ENCODE results near the gene PTPRR. TPM values are rescaled to one million over a fixed set of nuclear protein-coding genes. Genes with fewer than 3 reads are reported as not detected.

PTPRR gene
- total RNA-seq, 4 donors from 2014 or later, result not detected

DNA sequence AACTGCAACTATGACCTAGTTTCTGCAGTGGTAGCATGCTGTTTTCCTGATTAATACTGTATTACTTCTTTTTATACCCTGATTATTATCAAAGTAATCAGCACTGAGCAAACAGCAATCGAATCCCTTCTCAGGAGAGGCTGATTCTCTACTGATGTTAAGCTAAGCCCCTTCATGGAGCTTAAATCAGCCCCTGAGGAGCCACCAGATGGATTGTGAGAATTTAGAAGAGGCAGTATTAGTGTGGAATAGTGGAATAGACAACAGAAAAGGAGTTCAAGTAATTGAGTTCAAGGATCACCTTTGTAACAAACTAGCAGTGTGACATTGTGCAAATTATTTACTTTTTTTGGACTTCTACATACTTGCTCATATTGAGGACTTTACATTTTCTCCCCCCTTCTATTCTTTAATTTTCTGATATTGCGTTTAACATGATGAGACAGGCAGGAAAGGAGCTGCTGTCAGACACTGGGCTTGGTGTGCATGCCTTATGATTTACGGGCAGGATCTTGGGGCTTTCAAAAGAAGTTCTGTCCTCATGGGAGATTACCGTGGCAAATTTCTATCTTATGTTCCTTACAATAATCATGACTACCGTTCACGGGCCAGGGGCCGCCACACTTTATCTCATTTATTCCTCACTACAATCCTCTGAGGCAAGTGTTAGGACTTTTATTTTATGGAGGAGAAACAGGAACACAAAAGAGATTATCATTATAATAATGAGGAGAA, 68.0 kb downstream of the PTPRR start:
- H3K27ac ChIP-seq, result no peak overlapping the region
- no peaks in the 10 kb centered on the region for H3K9me3 ChIP-seq
- H3K27me3 ChIP-seq, result no peaks in the 10 kb centered on the region
- H3K4me1 ChIP-seq, result no peaks in the 10 kb centered on the region
- no peak for DNase-seq (ENCODE audit: low spot score in 2 of 2)
- H3K36me3 ChIP-seq, result no peaks in the 10 kb centered on the region
- TF ChIP-seq POLR2A (IDR thresholded peaks at IDR 0.05), result no peak
- no peak for TF ChIP-seq EP300 (IDR thresholded peaks at IDR 0.05)
- no peak for TF ChIP-seq POLR2AphosphoS5 (IDR thresholded peaks at IDR 0.05)
- no peak for TF ChIP-seq CTCF (IDR thresholded peaks at IDR 0.05)
- no peak overlapping the region for H3K4me3 ChIP-seq
- 41% methylated on average over 7 of the region's 7 CpGs for WGBS

DNA sequence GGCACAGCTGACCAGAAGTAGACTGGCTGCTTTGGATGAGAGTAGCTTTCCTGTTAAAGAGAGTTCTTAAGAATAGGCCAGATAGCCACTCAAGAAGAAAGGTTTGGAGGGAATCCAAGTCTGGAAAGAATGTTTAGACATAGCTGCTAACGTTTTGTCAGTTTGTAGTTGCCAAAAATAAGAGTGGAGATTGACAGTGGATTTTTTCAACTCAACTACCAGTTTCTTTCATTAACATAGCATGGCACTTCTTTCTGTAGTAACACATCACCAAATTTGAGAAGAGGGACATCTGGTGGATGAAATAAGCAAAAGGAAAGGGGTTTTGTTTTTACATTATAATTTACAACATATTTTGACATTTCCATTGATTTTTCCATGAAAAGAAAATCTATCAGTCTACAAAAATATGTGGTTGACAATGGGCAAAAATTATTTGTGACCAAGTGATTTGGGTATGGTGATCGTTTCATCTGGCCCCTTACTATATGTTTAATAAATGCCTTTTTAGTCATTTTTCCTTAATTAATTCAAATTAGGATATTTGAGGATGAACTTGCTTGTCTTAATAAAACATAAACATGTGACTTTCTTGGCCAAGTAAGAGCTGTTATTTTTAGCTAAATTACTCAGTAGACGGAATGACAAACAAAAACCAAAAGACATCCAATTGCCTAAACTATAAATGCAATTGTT, 71.1 kb downstream of the PTPRR start:
- Histone ChIP-seq H3K9me3 (no peaks in the 10 kb centered on the region), H3K36me3 (no peaks in the 10 kb centered on the region), H3K4me1 (no peaks in the 10 kb centered on the region), H3K27me3 (no peaks in the 10 kb centered on the region), H3K27ac (no peak overlapping the region), H3K4me3 (no peak overlapping the region)
- DNase-seq (ENCODE audit: low spot score in 2 of 2), result no peak
- TF ChIP-seq CTCF (IDR thresholded peaks at IDR 0.05) (no peak), EP300 (IDR thresholded peaks at IDR 0.05) (no peak), POLR2AphosphoS5 (IDR thresholded peaks at IDR 0.05) (no peak), POLR2A (IDR thresholded peaks at IDR 0.05) (no peak)
- WGBS, result 24% methylated on average over 3 of the region's 3 CpGs

DNA sequence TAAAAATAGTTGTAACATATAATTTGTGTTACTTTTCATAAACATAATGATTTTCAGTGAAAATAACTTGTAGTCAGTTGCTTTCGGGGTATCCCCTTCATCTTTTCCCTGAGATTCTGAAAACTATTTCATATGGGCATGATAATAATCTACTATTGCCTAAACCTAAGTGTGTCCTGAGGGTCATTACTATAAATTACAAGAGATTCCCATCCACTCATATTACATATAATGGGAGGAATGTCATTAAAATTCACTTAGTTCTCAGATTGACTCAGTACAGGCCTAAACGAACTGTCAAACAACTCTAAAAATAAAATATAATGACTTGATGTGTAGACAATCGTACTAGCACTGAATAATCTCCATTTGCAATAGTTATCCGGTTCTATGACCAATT, 72.7 kb downstream of the PTPRR start:
- Histone ChIP-seq H3K27me3 (no peaks in the 10 kb centered on the region), H3K4me3 (no peak overlapping the region), H3K9me3 (no peaks in the 10 kb centered on the region), H3K27ac (no peak overlapping the region), H3K4me1 (no peaks in the 10 kb centered on the region), H3K36me3 (no peaks in the 10 kb centered on the region)
- no peak for TF ChIP-seq POLR2A (IDR thresholded peaks at IDR 0.05)
- TF ChIP-seq EP300 (IDR thresholded peaks at IDR 0.05), result no peak
- no peak for TF ChIP-seq CTCF (IDR thresholded peaks at IDR 0.05)
- no peak for TF ChIP-seq POLR2AphosphoS5 (IDR thresholded peaks at IDR 0.05)
- 81% methylated on average over 4 of the region's 4 CpGs for WGBS
- DNase-seq (ENCODE audit: low spot score in 2 of 2), result no peak

DNA sequence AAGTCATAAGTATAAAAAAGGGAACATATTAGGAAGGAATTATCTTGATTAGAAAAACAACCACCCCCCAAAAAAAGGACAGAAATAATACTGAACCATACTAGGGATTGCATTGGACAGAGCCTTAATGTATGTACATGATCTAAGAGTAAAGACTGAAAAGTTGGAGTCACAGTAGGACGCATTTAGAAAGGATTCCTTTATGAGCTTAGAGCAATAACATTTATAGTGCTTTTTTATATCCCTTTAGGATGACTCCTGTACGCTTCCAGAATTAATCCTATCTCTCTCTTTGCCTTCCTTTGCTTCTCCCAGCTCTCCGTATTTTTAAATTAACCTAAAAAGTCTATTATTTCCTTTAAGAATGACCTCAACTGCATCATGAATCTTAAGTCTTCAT, 75.3 kb downstream of the PTPRR start:
- H3K4me1 ChIP-seq, result no peaks in the 10 kb centered on the region
- no peaks in the 10 kb centered on the region for H3K27me3 ChIP-seq
- no peaks in the 10 kb centered on the region for H3K36me3 ChIP-seq
- H3K27ac ChIP-seq, result no peak overlapping the region
- TF ChIP-seq EP300 (IDR thresholded peaks at IDR 0.05), result no peak
- no peak for TF ChIP-seq POLR2A (IDR thresholded peaks at IDR 0.05)
- no peak for TF ChIP-seq CTCF (IDR thresholded peaks at IDR 0.05)
- TF ChIP-seq POLR2AphosphoS5 (IDR thresholded peaks at IDR 0.05), result no peak
- H3K9me3 ChIP-seq, result no peaks in the 10 kb centered on the region
- DNase-seq (ENCODE audit: low spot score in 2 of 2), result no peak
- no peak overlapping the region for H3K4me3 ChIP-seq
- 86% methylated on average over 3 of the region's 3 CpGs for WGBS

GRCh38 chr12:70843363-70843762, 77.2 kb downstream of the PTPRR start:
- TF ChIP-seq POLR2A (IDR thresholded peaks at IDR 0.05) (no peak), CTCF (IDR thresholded peaks at IDR 0.05) (no peak), POLR2AphosphoS5 (IDR thresholded peaks at IDR 0.05) (no peak), EP300 (IDR thresholded peaks at IDR 0.05) (no peak)
- Histone ChIP-seq H3K27ac (no peak overlapping the region), H3K9me3 (no peaks in the 10 kb centered on the region), H3K27me3 (no peaks in the 10 kb centered on the region), H3K36me3 (no peaks in the 10 kb centered on the region), H3K4me3 (no peak overlapping the region), H3K4me1 (no peaks in the 10 kb centered on the region)
- WGBS, result 62% methylated on average over 3 of the region's 3 CpGs
- DNase-seq (ENCODE audit: low spot score in 2 of 2), result no peak

Data from suprapubic skin (tissue), 4 donors.